HL-60/S4 (cell line): ENCODE results near the gene SLC13A1.
"Not testable (repeated sequence)": the region's sequence is repeated elsewhere in the genome, so short reads cannot be mapped to it uniquely, and the experiment has no call there.

Experiments
- in situ Hi-C: fragments of 300-500 bp; cut with MboI; formaldehyde crosslinking; loops from 2 replicates; pipeline ENCODE4 v1.14.3; 2022; ENCODE audit warnings: low sequenced_read_pairs

Gene SLC13A1

GRCh38 chr7:123126691-123127090 lies 73.1 kb downstream of the SLC13A1 start:
- in situ Hi-C loops, result no loop called here

DNA sequence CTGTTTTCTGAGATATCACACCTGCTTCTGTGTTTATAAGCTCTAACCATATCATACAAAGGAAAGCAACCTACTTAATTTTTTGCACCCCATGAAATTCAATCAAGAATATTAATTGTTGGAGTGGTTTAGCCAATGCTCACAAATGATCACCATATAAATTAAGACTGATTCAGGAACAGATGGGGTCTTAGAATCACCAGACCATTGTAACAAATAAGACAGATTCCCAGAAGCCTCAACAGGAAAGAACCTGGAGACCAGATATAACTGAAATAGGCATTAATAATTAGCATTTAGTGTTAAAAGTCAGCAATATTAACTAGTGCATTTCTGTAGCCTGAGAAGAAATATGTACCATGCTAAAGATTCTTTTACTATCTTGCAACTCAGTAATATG lies 73.6 kb downstream of the SLC13A1 start:
- in situ Hi-C loops, result no loop called here

GRCh38 chr7:123125231-123125630 lies 74.5 kb downstream of the SLC13A1 start:
- in situ Hi-C loops, result no loop called here

- in situ Hi-C loops, result no loop called here
Observed at GRCh38 chr7:123122916-123123315, 76.9 kb downstream of the SLC13A1 start.

DNA sequence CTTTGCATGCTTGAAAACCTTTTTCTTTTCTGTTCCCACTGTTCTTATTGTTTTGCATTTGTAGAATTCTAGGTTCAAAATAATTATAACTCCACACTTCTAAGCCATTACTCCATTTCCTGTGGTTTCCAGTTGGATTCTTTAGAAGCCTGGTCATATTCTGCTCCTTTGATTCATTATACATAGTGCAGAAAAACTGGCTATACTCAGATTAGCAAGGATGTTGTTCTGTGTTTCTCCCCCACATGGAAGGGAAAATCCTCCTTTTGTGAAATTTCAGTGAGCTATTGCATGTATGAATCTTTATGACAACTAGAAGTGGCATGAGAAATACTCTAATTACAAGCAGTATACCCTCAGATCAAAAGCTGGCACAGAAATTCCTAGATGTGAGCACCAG lies 79.5 kb downstream of the SLC13A1 start:
- in situ Hi-C loops, result no loop called here

GRCh38 chr7:123115331-123115730 lies 84.4 kb downstream of the SLC13A1 start:
- in situ Hi-C loops, result no loop called here

DNA sequence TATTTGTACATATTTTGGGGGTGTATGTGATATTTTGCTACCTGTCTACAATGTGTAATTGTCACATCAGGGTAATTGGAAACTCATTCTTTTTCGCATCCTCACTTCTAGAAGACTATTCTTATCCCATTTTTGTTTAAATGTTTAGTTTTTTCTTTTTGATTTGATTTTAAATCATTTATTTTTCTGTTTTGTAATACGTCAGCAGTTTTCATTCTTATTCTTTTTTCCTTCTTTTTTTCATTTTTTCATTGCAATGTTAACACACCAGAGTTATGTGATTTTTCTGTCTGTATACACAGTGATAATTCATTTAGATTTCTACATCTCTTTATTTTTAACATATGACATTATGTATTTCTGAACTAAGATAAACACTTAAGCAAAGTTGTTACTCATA lies 85.5 kb downstream of the SLC13A1 start:
- in situ Hi-C loops, result no loop called here

DNA sequence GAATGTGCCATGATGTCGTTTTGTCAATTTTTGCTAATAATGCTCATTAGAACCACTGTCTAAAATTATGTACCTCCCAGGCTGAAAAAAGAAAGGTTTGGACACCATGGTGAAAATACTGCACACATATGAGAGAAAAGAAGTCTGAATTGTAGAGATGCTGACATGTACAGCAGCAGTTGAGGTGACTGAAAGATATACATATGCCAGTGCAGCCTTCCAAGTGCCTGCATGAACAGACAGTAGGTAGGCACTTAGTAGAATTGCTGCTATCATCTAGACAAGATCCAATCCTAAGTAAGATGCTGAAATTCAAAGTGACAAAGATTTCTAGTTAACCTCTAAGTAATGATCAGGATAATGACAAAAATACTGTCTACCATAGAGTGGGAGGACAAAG lies 86.9 kb downstream of the SLC13A1 start:
- in situ Hi-C loops, result no loop called here

DNA sequence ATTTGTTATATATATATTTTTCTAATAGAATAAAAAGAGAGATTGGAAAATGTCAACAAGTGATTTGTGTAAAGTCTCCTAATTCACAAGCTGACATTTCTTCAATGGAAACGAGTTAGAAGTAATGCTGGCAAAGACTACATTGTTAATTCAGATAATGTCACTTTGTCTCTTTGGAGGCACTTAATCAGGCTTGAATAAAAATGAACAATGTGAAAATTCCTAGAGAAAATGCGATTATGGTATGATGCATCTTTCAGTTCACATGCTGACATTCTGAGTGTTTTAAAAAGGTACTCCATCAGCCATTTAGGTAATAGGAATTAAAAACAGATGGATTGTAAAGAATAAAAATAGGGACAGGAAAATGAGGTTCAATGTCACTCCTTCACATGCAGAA lies 100.1 kb downstream of the SLC13A1 start:
- in situ Hi-C loops, result no loop called here

DNA sequence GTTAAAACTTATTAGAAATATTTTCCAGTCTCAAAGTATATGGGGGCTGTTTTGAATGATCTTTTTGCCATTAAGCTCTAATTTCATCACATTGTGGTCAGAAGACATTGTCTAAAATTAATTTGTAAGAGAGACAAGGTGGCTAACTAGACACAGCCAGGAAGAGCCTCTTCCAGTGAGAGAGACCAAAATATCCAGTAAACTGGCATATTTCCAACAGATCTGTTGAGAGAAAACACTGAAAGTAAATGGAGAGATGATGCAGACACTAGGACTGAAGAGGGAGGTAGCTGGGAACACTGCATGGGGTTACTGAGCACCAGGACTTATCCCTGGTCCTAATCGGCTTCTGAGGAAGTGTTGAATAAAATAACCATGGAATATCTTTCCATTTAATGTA lies 102.8 kb downstream of the SLC13A1 start:
- in situ Hi-C loops, result no loop called here

GRCh38 chr7:123096434-123096833 lies 103.3 kb downstream of the SLC13A1 start:
- in situ Hi-C loops, result no loop called here

- in situ Hi-C loops, result no loop called here
Observed at GRCh38 chr7:123090456-123090855, 109.3 kb downstream of the SLC13A1 start.

DNA sequence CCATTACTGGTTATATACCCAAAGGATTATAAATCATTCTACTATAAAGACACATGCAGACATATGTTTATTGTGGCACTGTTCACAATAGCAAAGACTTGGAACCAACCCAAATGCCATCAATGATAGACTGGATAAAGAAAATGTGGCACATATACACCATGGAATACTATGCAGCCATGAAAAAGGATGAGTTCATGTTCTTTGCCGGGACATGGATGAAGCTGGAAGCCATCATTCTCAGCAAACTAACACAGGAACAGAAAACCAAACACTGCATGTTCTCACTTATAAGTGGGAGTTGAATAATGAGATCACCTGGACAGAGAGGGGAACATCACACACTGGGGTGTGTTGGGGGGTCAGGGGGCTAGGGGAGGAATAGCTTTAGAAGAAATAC lies 112.9 kb downstream of the SLC13A1 start:
- in situ Hi-C loops, result not testable (repeated sequence)

GRCh38 chr7:123084861-123085260 lies 114.9 kb downstream of the SLC13A1 start:
- in situ Hi-C loops, result not testable (repeated sequence)

GRCh38 chr7:123079021-123079420 lies 120.7 kb downstream of the SLC13A1 start:
- in situ Hi-C loops, result no loop called here

DNA sequence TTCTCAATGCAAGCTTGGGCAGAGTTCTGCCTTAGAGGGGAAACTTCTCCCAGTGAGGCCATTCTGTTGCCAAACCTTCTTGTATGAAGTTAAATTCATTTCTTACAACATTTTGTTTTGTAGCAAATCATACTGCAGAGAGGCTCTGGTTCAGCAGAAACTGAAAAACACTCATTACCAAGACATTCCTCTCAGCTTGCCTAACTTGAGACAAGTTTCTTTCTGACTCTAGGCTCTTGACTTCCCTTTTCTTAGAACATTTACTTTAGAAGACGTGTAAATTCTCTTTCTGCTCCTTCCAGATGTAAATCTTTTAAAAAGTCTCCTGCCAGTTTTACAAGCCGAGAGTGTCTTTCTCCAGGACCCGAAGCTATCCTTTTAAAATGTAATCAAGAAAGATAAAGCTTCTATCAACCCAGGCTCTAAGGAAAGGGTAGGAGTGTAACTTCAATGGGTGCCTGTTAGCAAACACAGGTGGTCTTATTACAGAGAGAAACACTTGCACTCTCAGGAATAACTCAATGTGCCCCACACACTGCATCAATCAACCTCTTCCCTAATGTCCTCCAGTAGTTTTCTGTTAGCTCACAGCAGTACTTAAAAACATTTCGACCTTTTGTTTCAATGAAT lies 123.8 kb downstream of the SLC13A1 start:
- in situ Hi-C loops, result no loop called here

DNA sequence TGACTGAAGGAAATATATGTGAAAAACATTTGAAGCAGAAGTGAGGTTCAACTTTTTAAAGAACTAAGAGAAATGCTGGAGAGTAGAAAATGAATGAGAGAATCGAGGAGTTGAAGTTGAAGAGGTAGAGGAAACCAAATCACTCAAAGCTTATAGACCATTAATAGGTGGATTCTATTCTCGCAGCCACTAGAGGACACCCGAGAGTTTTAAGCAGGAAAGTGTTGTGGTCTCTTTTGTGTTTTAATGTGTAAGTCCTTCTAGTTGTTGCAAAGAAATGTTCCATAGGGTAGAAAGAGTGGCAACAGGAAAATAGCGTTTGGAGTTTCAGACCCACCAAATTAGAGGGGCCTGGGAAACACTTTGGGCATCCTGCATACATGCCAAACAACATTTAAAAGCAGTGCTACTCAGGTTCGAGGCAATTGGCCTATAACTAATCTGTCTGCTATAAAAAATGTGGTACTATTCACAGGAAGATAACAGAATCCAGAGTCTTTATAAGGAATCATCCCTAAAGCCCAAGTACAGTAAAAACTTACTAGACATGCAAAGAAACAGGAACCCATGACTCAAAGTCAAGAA lies 129.0 kb downstream of the SLC13A1 start:
- in situ Hi-C loops, result no loop called here

DNA sequence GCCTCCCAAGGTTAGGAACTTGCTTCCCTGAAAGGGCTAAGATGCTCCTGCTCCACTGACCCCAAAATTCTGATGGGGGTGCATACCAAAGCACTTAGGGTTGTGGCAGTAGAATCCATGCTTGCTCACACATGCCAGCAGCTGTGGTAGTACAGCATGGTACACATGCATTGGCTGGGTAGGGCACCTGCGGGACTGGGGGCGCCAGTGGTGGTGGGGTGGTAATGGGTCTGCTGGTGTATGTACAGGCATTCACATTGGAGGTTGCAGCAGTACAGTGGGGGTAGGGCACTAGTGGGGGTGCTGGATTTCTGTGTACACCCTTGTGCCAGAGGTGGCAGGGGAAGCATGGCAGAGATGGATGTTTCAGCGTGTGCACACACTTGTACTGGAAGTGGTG lies 132.0 kb downstream of the SLC13A1 start:
- in situ Hi-C loops, result no loop called here
